Measurements from ENCODE around the gene VPS33A.

GRCh38 chr12:122265476-122265875, 818 bp downstream of the VPS33A start:
- TF ChIP-seq CTCF (IDR thresholded peaks at IDR 0.05 in 2 of 3, conservative IDR thresholded peaks at IDR 0.05 in 1 of 3; ENCODE audit: control insufficient read depth in 2 of 3, extremely low read depth in 1 of 3, insufficient read depth in 1 of 3, low read depth in 3 of 3, low read length in 3 of 3) (no peak), RELA (IDR thresholded peaks at IDR 0.05; ENCODE audit: borderline replicate concordance, partially characterized antibody) (no peak), CHD4 (IDR thresholded peaks at IDR 0.05) (no peak), SP1 (IDR thresholded peaks at IDR 0.05; ENCODE audit: low read depth, low read length) (no peak), POLR2AphosphoS5 (IDR thresholded peaks at IDR 0.05; ENCODE audit: low read length) (no peak), NFIC (IDR thresholded peaks at IDR 0.05; ENCODE audit: low read depth, low read length) (no peak)
